GM19099 (cell line): ENCODE data around the gene SNX30.

Experiments used
- POLR2A ChIP-seq: IDR thresholded peaks from 3 replicates; pipeline ENCODE4 v1.6.1; 2011; ENCODE audit warnings: low read depth; ENCODE audit not compliant: insufficient read length; ENCODE audit errors: extremely low read depth

The SNX30 gene

GRCh38 chr9:112852741-112853504 is 102.4 kb downstream of the SNX30 start:
- no peak for TF ChIP-seq POLR2A

DNA sequence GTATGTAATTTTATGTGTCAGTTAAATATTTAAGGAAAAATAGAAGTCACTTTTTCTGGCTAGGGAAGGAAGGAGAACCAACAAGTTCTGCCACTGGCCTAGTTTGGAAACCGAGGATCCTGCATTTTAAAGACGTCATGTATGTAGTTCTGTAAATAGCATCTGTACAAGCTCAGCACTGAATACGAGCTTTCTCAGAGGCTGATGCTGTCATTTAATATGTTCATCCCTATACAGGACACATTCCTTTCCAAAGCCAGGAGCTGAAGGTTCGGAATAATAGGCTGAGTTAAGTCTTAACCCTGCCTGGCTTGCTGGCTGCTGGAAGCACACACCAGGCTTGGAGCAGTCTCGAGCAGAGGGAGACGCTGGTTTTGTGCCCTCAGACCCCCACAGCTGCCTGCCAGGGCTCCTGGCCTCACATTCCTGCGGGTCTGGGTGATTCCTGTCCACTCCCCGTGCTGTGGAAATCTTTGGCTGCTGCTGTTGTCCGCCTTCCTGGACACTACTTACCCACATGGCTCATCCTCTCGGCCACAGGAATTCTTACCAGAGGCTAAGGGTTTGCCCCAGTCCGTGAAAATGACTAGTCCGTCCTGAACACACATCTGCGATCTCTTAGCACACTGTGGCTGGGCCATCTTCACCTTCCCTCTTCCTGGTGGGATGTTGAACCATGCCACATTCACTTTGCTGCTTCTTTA is 103.5 kb downstream of the SNX30 start:
- no peak for TF ChIP-seq POLR2A

- no peak for TF ChIP-seq POLR2A
Measured at GRCh38 chr9:112854657-112855056, 104.1 kb downstream of the SNX30 start.

DNA sequence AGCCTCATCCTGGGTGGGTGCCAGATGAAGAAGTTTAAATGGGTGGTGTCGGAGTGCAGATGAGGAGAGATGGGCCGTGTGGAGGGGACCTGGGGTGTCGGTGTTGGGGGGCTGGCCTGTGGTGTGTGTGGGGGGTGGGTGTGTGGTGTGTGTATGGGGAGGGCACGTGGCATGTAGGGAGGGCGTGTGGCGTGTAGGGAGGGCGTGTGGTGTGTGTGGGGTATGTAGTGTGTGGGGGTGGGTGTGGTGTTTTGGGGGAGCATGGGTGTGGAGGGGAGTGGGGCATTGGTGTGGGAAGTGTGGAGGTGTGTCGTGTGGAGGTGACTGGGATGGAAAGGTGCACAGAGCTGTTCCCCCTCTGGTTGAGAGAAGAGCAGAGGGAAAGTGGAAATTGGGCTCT is 105.6 kb downstream of the SNX30 start:
- no peak for TF ChIP-seq POLR2A

DNA sequence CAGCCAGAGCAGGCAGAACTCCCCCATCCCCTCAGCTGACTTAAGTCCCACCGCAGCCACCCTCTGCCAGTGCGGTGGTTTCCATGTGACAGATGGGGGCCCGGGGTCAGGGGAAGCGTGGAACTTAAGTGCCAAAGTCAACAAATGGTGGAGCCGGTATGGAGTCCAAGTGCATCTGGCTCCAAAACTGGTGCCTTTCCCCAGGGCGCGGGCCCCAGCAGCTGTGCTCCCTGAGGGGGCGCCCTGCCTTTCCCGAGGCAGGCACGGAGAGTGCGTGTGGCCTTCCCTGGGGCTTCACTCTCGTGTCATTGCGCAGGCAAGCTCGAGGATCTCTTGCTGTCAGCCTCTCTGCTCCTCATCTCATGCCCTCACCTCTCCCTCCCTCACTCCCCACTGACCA is 106.3 kb downstream of the SNX30 start:
- no peak for TF ChIP-seq POLR2A

DNA sequence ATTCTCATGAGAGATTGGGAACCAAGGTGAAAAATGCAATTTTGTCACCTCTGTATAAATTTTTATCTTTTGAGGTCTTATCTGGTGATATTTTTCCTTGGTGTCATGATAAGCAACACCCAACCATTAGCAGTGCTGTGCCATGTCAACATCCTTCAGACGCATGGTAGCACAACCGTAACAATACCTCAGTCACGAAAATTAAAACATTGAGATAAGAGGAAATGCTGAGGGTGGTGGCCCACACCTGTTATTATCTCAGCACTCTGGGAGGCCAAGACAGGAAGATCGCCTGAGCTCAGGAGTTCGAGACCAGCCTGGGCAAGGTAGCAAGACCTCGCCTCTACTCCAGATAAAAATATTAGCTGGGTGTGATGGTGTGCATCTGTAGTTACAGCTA is 107.4 kb downstream of the SNX30 start:
- no peak for TF ChIP-seq POLR2A

DNA sequence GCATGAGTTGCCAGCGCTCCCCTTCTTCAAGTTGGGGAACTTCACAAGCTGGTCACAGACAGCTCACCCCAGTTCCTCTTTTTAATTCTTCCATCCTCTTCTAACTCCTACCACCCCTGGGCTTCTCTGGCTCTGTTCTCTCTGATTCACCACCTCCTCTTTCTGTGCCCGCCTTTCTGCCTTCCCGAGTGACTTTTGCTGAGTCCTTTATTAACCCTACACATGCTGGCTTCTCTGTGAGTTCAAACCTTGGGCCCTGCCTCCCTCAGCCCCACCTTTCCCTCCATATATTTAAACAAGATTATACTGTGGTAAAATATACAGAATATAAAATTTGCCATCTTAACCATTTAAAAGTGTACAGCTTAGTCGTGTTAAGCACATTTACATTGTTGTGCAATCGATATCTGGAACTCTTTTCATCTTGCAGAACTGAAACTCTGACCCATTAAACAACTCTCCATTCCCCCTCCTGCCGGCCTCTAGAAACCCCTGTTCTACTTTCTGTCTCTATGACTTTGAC is 108.1 kb downstream of the SNX30 start:
- TF ChIP-seq POLR2A: no peak

- no peak for TF ChIP-seq POLR2A
Measured at GRCh38 chr9:112860451-112860850, 109.9 kb downstream of the SNX30 start.

DNA sequence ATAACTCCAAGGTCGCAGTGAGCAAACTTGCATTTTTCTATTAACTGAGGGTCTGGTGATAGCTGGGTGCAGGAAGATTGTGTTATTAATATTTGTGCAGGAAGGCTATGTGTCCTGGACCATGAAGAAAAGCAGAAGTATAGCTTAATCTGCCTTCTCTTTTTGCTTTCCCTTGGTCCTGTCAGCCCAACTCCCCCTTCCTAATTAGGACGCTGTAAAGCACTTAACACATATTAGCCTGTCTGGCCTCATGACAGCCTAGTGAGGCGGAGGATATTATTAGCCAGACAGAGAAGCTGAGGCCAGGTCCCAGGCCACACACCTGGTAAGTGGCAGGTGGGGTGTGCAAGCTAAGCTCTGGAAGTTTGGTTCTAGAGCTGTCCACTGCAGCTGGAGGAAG is 110.6 kb downstream of the SNX30 start:
- no peak for TF ChIP-seq POLR2A

- TF ChIP-seq POLR2A: no peak
Measured at GRCh38 chr9:112861638-112862555, 111.3 kb downstream of the SNX30 start.

DNA sequence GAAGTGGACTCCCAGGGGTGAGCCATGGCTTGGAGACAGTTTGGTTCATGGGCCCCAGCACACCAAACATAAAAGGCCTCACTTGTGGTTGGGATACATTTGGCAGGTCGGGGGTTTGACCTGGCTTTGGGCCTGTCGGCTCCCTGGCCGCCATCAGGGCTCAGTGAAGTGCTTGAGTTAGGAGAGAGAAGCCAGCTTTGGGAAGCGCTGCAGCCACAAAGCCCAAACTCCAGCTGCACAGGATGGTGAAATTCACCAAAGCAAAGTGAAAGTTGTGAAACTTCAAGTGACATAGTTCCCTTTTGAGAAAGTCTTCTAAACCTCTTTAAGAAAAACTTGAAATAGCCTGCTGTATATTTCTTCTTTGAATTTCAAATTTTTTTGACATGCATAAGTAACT is 112.7 kb downstream of the SNX30 start:
- TF ChIP-seq POLR2A: no peak

GRCh38 chr9:112863746-112864145 is 113.2 kb downstream of the SNX30 start:
- TF ChIP-seq POLR2A: no peak

GRCh38 chr9:112864403-112864802 is 113.8 kb downstream of the SNX30 start:
- TF ChIP-seq POLR2A: no peak

- no peak for TF ChIP-seq POLR2A
Measured at GRCh38 chr9:112864982-112865381, 114.4 kb downstream of the SNX30 start.

DNA sequence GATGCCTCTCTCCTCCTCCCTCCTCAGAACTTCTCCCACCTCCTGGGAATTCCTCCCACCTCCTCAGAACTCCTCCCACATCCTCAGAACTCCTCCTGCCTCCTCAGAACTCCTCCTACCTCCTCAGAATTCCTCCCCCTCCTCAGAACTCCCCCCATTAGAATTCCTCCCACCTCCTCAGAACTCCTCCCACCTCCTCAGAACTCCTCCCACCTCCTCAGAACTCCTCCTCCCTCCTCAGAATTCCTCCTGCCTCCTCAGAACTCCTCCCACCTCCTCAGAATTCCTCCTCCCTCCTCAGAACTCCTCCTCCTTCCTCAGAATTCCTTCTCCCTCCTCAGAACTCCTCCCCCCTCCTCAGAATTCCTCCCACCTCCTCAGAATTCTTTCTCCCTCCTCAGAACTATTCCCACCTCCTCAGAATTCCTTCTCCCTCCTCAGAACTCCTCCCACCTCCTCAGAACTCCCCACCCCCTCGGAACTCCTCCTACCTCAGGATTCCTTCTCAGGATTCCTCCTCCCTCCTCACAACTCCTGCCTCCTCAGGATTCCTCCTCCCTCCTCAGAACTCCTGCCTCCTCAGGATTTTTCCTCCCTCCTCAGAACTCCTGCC is 116.2 kb downstream of the SNX30 start:
- TF ChIP-seq POLR2A: no peak
